Breast epithelium (tissue), 4 donors: Measurements from ENCODE around the gene UGT1A10. TPM values are rescaled to one million over a fixed set of nuclear protein-coding genes. Genes with fewer than 3 reads are reported as not detected.

Source experiments
- DNase-seq, 2 donors: peaks; one replicate each; pipeline ENCODE4 v3.0.0-alpha.2; 2019; ENCODE audit warnings: low spot score in 2 of 2
- H3K27ac ChIP-seq, 2 donors: fragments of 200-600 bp; sonication (generic) in 1 of 2; one replicate each; pipeline ENCODE4 v1.5.1; 2016 to 2019; ENCODE audit warnings: mild to moderate bottlenecking in 1 of 2
- H3K27me3 ChIP-seq, 2 donors: fragments of 200-600 bp; sonication (generic) in 1 of 2; one replicate each; pipeline versions ENCODE4 v1.5.1 to v1.6.0; 2017 to 2019; ENCODE audit warnings: control low read depth in 1 of 2, mild to moderate bottlenecking in 1 of 2
- H3K36me3 ChIP-seq: fragments of 200-600 bp; one replicate; pipeline ENCODE4 v1.5.1; 2019
- H3K4me1 ChIP-seq, 2 donors: fragments of 200-600 bp; sonication (generic); one replicate each; pipeline ENCODE4 v1.5.1; 2016 to 2019; ENCODE audit warnings: control low read depth in 1 of 2
- H3K4me3 ChIP-seq, 3 donors: fragments of 200-600 bp; sonication (generic); 1 replicate in 2 of 3; 2 replicates in 1 of 3; pipeline ENCODE4 v1.5.1; 2016 to 2019; ENCODE audit warnings: mild to moderate bottlenecking in 3 of 3, moderate library complexity in 2 of 3
- H3K9me3 ChIP-seq, 2 donors: fragments of 200-600 bp; sonication (generic) in 1 of 2; one replicate each; pipeline ENCODE4 v1.5.1; 2016 to 2019; ENCODE audit warnings: control low read depth in 1 of 2
- POLR2A ChIP-seq: fragments of 450-650 bp; IDR thresholded peaks from one replicate; pipeline ENCODE4 v1.6.1; 2016; ENCODE audit warnings: antibody characterized with exemption, mild to moderate bottlenecking, moderate library complexity
- POLR2AphosphoS5 ChIP-seq, 3 donors: sonication (generic); formaldehyde crosslinking; IDR thresholded peaks; one replicate each; pipeline ENCODE4 v1.6.1; 2017; ENCODE audit warnings: antibody characterized with exemption in 3 of 3
- intact Hi-C: fragments of 100-400 bp; cut with DNase I; formaldehyde crosslinking; loops from one replicate; pipeline ENCODE4 v1.15.1; 2023; ENCODE audit warnings: low total_unique reads
- total RNA-seq, 3 donors: library from RNA; depleted of rRNA; stranded (reverse); fragments of >200 nt; gene quantifications; one replicate each; pipeline ENCODE4 v1.1.0, GENCODE V29; 2016
- TF ChIP-seq, protein P1 (sequence below), 3 donors: fragments of 450-650 bp; IDR thresholded peaks; one replicate each; pipeline ENCODE4 v1.5.1; 2016 to 2017; ENCODE audit warnings: antibody characterized with exemption in 3 of 3, mild to moderate bottlenecking in 3 of 3, moderate library complexity in 3 of 3

The UGT1A10 gene
- total RNA-seq, 3 donors from 2014 or later, result not detected

DNA sequence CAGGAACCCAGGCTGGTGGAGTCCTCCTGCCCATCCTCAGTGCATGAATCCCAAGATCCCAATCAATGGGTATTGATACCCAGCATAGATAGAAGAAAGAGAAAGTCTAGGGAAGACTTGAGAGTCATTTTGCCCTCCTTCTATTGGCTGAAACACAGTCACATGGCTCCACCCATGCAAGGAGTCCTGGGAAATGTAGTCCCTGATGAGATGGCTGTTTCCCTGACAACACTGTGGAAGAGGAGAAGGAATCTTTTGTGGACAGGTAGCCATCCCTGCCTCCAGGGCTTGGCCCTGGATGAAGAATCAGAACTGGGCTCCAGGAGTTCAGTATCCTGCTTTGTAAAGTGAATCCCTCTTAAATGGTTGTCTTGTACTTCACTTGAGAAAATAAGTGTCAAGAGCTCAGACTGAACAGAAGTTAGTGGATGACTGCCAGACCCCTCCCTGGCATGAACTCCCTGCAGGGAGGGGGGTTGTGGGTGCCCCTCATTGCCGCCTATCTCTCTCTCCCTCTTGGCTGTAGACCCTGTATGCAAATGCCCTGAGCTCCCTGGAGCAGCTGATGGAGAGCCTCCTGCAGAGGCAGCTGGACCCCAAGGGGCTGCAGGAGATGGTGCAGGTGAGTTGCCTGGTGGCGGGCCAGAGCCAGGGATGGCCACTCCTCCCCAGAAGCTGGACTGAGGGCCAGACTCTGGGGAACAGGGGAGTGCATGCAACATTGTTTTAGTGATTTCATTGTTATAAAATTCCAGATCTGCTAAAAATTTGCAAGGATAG lies 178.0 kb downstream of the UGT1A10 start:
- Histone ChIP-seq H3K9me3 (no peaks in the 10 kb centered on the region), H3K36me3 (no peaks in the 10 kb centered on the region), H3K27me3 (no peaks in the 10 kb centered on the region), H3K27ac (no peak overlapping the region), H3K4me1 (no peaks in the 10 kb centered on the region), H3K4me3 (no peak overlapping the region)
- peak in 1 of 2 donors; percentile 15 for DNase-seq
- TF ChIP-seq POLR2AphosphoS5 (IDR thresholded peaks at IDR 0.05), result no peak
- no peak for TF ChIP-seq POLR2A
- TF ChIP-seq, protein P1, sequence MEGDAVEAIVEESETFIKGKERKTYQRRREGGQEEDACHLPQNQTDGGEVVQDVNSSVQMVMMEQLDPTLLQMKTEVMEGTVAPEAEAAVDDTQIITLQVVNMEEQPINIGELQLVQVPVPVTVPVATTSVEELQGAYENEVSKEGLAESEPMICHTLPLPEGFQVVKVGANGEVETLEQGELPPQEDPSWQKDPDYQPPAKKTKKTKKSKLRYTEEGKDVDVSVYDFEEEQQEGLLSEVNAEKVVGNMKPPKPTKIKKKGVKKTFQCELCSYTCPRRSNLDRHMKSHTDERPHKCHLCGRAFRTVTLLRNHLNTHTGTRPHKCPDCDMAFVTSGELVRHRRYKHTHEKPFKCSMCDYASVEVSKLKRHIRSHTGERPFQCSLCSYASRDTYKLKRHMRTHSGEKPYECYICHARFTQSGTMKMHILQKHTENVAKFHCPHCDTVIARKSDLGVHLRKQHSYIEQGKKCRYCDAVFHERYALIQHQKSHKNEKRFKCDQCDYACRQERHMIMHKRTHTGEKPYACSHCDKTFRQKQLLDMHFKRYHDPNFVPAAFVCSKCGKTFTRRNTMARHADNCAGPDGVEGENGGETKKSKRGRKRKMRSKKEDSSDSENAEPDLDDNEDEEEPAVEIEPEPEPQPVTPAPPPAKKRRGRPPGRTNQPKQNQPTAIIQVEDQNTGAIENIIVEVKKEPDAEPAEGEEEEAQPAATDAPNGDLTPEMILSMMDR (IDR thresholded peaks at IDR 0.05), result no peak
- intact Hi-C loops, result no loop called here

DNA sequence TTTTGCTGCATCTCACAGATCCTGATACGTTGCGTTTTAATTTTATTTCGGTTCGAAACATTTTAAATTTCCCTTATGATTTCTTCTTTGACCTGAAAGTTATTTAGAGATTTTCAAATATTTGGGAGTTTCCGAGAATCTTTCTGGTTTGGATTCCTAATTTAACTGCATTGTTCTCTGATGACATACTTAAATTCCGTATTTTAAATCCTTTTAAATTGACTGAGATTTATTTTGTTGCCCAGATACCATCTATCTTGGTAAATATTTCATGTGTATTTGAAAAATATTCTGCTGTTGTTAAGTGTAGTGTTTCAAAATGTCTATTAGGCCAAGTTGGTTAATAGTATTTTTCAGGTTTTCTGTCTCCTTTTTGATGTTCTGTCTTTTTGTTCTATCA lies 179.6 kb downstream of the UGT1A10 start:
- Histone ChIP-seq H3K27me3 (no peaks in the 10 kb centered on the region), H3K27ac (no peak overlapping the region), H3K4me1 (no peaks in the 10 kb centered on the region), H3K36me3 (no peaks in the 10 kb centered on the region), H3K9me3 (no peaks in the 10 kb centered on the region), H3K4me3 (no peak overlapping the region)
- DNase-seq, result no peak
- TF ChIP-seq, protein P1 (IDR thresholded peaks at IDR 0.05), result no peak
- TF ChIP-seq POLR2A (no peak), POLR2AphosphoS5 (IDR thresholded peaks at IDR 0.05) (no peak)
- intact Hi-C loops, result loop anchor here (5.0 kb wide), 1 partner anchor 66 kb away; no protein-coding TSS in a partner anchor

- no peak overlapping the region for H3K4me3 ChIP-seq
- H3K4me1 ChIP-seq, result no peaks in the 10 kb centered on the region
- no peaks in the 10 kb centered on the region for H3K27me3 ChIP-seq
- DNase-seq, result peak in 1 of 2 donors; percentile 12
- TF ChIP-seq, protein P1 (IDR thresholded peaks at IDR 0.05), result no peak
- TF ChIP-seq POLR2A (no peak), POLR2AphosphoS5 (IDR thresholded peaks at IDR 0.05) (no peak)
- intact Hi-C loops, result loop anchor here (5.0 kb wide), 1 partner anchor 66 kb away; no protein-coding TSS in a partner anchor
- H3K36me3 ChIP-seq, result no peaks in the 10 kb centered on the region
- H3K27ac ChIP-seq, result no peak overlapping the region
- no peaks in the 10 kb centered on the region for H3K9me3 ChIP-seq
These were observed 180.1 kb downstream of the UGT1A10 start for GRCh38 chr2:233816334-233816733.

DNA sequence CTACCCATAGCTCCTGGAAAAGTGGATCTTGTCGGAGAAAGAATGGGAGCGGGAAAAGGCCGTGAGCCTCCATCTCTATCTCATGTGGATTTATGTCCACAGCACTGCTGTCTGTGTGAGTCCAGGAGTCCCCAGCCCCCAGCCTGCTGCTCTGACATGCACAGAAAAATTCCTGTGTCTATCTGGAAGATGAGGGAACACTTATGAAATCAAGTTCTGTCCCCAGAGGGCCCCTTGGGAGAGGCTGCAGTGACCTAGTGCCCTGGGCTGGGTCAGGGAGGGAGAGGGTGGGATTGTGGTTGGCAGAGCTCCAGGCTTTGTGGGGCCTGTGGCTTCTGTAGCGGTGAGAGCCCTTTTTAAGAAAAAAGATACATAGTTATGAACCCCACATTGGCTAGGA lies 180.5 kb downstream of the UGT1A10 start:
- DNase-seq, result no peak
- Histone ChIP-seq H3K9me3 (no peaks in the 10 kb centered on the region), H3K27ac (no peak overlapping the region), H3K27me3 (no peaks in the 10 kb centered on the region), H3K36me3 (no peaks in the 10 kb centered on the region), H3K4me1 (no peaks in the 10 kb centered on the region), H3K4me3 (no peak overlapping the region)
- TF ChIP-seq, protein P1 (IDR thresholded peaks at IDR 0.05), result no peak
- no peak for TF ChIP-seq POLR2AphosphoS5 (IDR thresholded peaks at IDR 0.05)
- no peak for TF ChIP-seq POLR2A
- intact Hi-C loops, result loop anchor here (5.0 kb wide), 1 partner anchor 66 kb away; no protein-coding TSS in a partner anchor

DNA sequence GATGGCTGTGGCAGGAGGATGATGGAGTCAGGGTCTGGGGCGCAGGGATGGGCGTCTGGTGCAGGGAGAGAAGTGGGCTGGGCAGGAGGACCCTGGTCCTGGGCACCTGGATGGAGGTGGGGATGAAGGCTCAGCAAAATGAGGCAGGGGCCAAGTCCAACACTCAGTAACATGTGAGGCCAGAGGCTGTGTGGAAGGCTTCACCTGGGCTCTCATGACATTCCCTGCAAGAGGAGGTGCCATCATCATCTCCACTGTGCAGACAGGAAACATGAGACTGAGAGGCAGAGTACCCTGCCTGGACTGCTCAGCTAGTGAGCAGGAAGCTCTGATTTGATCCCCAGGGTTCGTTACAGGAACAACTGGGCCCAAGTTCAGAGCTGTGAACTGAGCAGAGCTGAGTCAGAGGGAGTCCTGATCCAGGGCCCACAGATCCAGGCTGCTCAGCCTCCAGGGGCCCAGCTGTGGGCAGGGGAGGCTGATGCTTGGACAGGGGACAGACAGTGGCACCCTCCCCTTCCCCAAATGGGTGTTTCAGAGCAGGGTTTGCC lies 181.2 kb downstream of the UGT1A10 start:
- no peaks in the 10 kb centered on the region for H3K36me3 ChIP-seq
- no peaks in the 10 kb centered on the region for H3K27me3 ChIP-seq
- DNase-seq, result no peak
- H3K4me1 ChIP-seq, result no peaks in the 10 kb centered on the region
- H3K27ac ChIP-seq, result no peak overlapping the region
- intact Hi-C loops, result loop anchor here (5.0 kb wide), 1 partner anchor 65 kb away; no protein-coding TSS in a partner anchor
- no peak for TF ChIP-seq POLR2AphosphoS5 (IDR thresholded peaks at IDR 0.05)
- TF ChIP-seq, protein P1 (IDR thresholded peaks at IDR 0.05), result no peak
- no peak for TF ChIP-seq POLR2A
- no peak overlapping the region for H3K4me3 ChIP-seq
- H3K9me3 ChIP-seq, result no peaks in the 10 kb centered on the region
